Panc1 (cell line): ENCODE results near the gene NT5M. TPM values are rescaled to one million over a fixed set of nuclear protein-coding genes. Genes with fewer than 3 reads are reported as not detected.

ENCODE experiments used
- ATAC-seq: fragments of 200-7000 bp; cut with Tn5 transposase; 2 replicates; pipeline ENCODE4 v1.9.1; 2020; ENCODE audit warnings: mild to moderate bottlenecking, moderate library complexity
- BruUV-seq: library from RNA; stranded (reverse); fragments of 400-500 nt; replicated peaks from 2 replicates; lab custom pipeline; 2021; lab: Mats Ljungman, UMichigan
- CTCF ChIA-PET: fragments of 300-600 bp; sonication (Branson Sonifier 250); formaldehyde crosslinking; loops from one replicate; lab custom pipeline; 2022; ENCODE audit warnings: antibody characterized with exemption; lab: Charles Lee
- POLR2A ChIA-PET: fragments of 300-600 bp; sonication (Branson Sonifier 250); formaldehyde crosslinking; loops from one replicate; lab custom pipeline; 2022; ENCODE audit warnings: antibody characterized with exemption; lab: Charles Lee
- DNase-seq: peaks from one replicate; pipeline ENCODE4 v3.0.0-alpha.2; 2010; ENCODE audit warnings: low read depth, low spot score
- H3K27ac ChIP-seq: 2 replicates; pipeline ENCODE4 v1.5.1; 2011; ENCODE audit warnings: mild to moderate bottlenecking, low read length, inconsistent platforms
- H3K27me3 ChIP-seq: fragments of 200-500 bp; sonication (Bioruptor generic); 2 replicates; pipeline ENCODE4 v1.6.0; 2014; ENCODE audit warnings: low read length, inconsistent platforms; ENCODE audit not compliant: control insufficient read depth, insufficient read depth
- H3K36me3 ChIP-seq: fragments of 200-500 bp; sonication (Bioruptor generic); 2 replicates; pipeline ENCODE4 v1.5.1; 2014; ENCODE audit warnings: inconsistent platforms, mild to moderate bottlenecking, low read length, moderate library complexity; ENCODE audit not compliant: control insufficient read depth, insufficient read depth
- H3K4me1 ChIP-seq: 2 replicates; pipeline ENCODE4 v1.5.1; 2011; ENCODE audit warnings: inconsistent platforms, mild to moderate bottlenecking, low read length, moderate library complexity; ENCODE audit not compliant: control insufficient read depth, insufficient read depth
- H3K4me3 ChIP-seq, 2 experiments: 2 replicates each; pipeline ENCODE4 v1.5.1; 2011 to 2012; ENCODE audit warnings: low read depth in 2 of 2, low read length in 2 of 2, mild to moderate bottlenecking in 2 of 2, inconsistent platforms in 1 of 2, moderate library complexity in 1 of 2
- H3K9me3 ChIP-seq: fragments of 200-500 bp; sonication (Bioruptor generic); 2 replicates; pipeline ENCODE4 v1.5.1; 2014; ENCODE audit warnings: low read depth, mild to moderate bottlenecking, inconsistent platforms, low read length, moderate library complexity; ENCODE audit not compliant: control insufficient read depth, insufficient read depth
- CTCF ChIP-seq: fragments of 450-650 bp; IDR thresholded peaks from 2 replicates; pipeline ENCODE4 v1.5.1; 2017; ENCODE audit warnings: mild to moderate bottlenecking
- POLR2AphosphoS5 ChIP-seq: IDR thresholded peaks from 2 replicates; pipeline ENCODE4 v1.6.1; 2012; ENCODE audit warnings: mild to moderate bottlenecking, low read depth, low read length, moderate library complexity
- REST ChIP-seq, 2 experiments: IDR thresholded peaks; 2 replicates each; pipeline ENCODE4 v1.6.1; 2011 to 2012; ENCODE audit warnings: low read depth in 2 of 2, control low read depth in 1 of 2, low read length in 1 of 2, mild to moderate bottlenecking in 1 of 2, moderate library complexity in 1 of 2; ENCODE audit not compliant: insufficient read depth in 1 of 2
- SIN3A ChIP-seq: IDR thresholded peaks from 2 replicates; pipeline ENCODE4 v1.6.1; 2012; ENCODE audit warnings: low read depth, mild to moderate bottlenecking, low read length, moderate library complexity, borderline replicate concordance; ENCODE audit not compliant: insufficient read depth
- TCF7L2 ChIP-seq: IDR thresholded peaks from 2 replicates; pipeline ENCODE4 v1.6.1; 2011; ENCODE audit warnings: mild to moderate bottlenecking, low read depth, low read length, inconsistent platforms
- in situ Hi-C: cut with HindIII; loops from 2 replicates; pipeline ENCODE4 v1.10.0; 2016; ENCODE audit warnings: low sequenced_read_pairs, low pct_unique_long_range_greater_than_20kb
- intact Hi-C: fragments of 100-400 bp; cut with micrococcal nuclease; formaldehyde crosslinking; loops from one replicate; pipeline ENCODE4 v1.10.0; 2022; ENCODE audit not compliant: unreplicated experiment
- total RNA-seq: library from RNA; stranded (reverse); gene quantifications from one replicate; pipeline ENCODE4 v1.2.1, GENCODE V29; 2021; ENCODE audit not compliant: unreplicated experiment

Gene NT5M
- total RNA-seq, 1 experiment from 2014 or later: 3.1 TPM

- no peaks in the 10 kb centered on the region for H3K9me3 ChIP-seq
- no peaks in the 10 kb centered on the region for H3K36me3 ChIP-seq
- H3K27me3 ChIP-seq: no peaks in the 10 kb centered on the region
- H3K4me3 ChIP-seq: no peak overlapping the region
- in situ Hi-C loops: no loop called here
- DNase-seq: no peak
- no peaks in the 10 kb centered on the region for H3K4me1 ChIP-seq
- H3K27ac ChIP-seq: no peak overlapping the region
- POLR2A ChIA-PET: no interaction called here
- CTCF ChIA-PET: no interaction called here
- TF ChIP-seq REST (IDR thresholded peaks at IDR 0.05; ENCODE audit: insufficient read depth in 1 of 2, low read depth in 2 of 2, low read length in 1 of 2) (no peak), TCF7L2 (no peak), CTCF (no peak), POLR2AphosphoS5 (no peak), SIN3A (no peak)
- BruUV-seq: no TSS peak
- intact Hi-C loops: no loop called here
- ATAC-seq: no peak
Observed at GRCh38 chr17:17394494-17394893, 91.3 kb downstream of the NT5M start.

- intact Hi-C loops: no loop called here
- in situ Hi-C loops: no loop called here
- CTCF ChIA-PET: no interaction called here
- no peak overlapping the region for H3K4me3 ChIP-seq
- POLR2A ChIA-PET: interaction anchor here (0.7 kb wide), 1 partner anchor 64 kb away, joined by 3 read pairs; no protein-coding TSS in a partner anchor
- TF ChIP-seq POLR2AphosphoS5 (no peak), REST (IDR thresholded peaks at IDR 0.05; ENCODE audit: insufficient read depth in 1 of 2, low read depth in 2 of 2, low read length in 1 of 2) (no peak), CTCF (no peak), SIN3A (no peak), TCF7L2 (no peak)
- H3K36me3 ChIP-seq: no peaks in the 10 kb centered on the region
- no TSS peak for BruUV-seq
- no peak overlapping the region for H3K27ac ChIP-seq
- ATAC-seq (no peak), DNase-seq (no peak)
- no peaks in the 10 kb centered on the region for H3K4me1 ChIP-seq
- no peaks in the 10 kb centered on the region for H3K9me3 ChIP-seq
- H3K27me3 ChIP-seq: no peaks in the 10 kb centered on the region
Observed at GRCh38 chr17:17395246-17395802, 92.2 kb downstream of the NT5M start.
